Vagina (tissue), 2 donors: ENCODE results near the gene TNFSF15.

Experiments
- POLR2AphosphoS5 ChIP-seq, 2 donors: sonication (generic); formaldehyde crosslinking; IDR thresholded peaks; one replicate each; pipeline ENCODE4 v1.9.0; 2017; ENCODE audit warnings: antibody characterized with exemption in 2 of 2, mild to moderate bottlenecking in 2 of 2, low read depth in 1 of 2; ENCODE audit not compliant: insufficient read depth in 1 of 2
- TF ChIP-seq, protein P1 (sequence below), 3 experiments: fragments of 450-650 bp in 2 of 3; fragments of 200-600 bp in 1 of 3; sonication (generic) in 1 of 3; IDR thresholded peaks; one replicate each; pipeline ENCODE4 v1.5.1; 2017 to 2019; ENCODE audit warnings: antibody characterized with exemption in 3 of 3, mild to moderate bottlenecking in 2 of 3, moderate library complexity in 2 of 3

DNA sequence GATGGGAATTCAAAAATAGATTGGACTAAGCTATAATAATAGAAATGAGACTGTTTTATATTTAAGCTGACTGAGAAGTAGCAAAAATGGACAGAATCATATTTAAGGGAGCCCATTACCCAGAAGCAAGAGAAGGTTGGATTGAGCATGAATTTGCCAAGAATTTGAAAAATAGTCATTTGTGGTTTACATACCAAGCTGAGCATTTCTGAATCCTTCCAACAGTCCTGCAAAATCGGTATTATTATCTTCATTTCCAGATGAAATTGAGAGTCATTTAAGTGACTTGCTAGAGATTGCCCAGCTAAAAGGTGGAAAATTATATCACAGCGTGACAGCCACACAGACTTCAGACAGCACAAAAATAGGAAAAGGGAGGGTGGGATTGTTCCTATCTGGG, 48.4 kb downstream of the TNFSF15 start:
- TF ChIP-seq POLR2AphosphoS5 (IDR thresholded peaks at IDR 0.05; ENCODE audit: insufficient read depth in 1 of 2, low read depth in 1 of 2), result no peak
- TF ChIP-seq, protein P1, sequence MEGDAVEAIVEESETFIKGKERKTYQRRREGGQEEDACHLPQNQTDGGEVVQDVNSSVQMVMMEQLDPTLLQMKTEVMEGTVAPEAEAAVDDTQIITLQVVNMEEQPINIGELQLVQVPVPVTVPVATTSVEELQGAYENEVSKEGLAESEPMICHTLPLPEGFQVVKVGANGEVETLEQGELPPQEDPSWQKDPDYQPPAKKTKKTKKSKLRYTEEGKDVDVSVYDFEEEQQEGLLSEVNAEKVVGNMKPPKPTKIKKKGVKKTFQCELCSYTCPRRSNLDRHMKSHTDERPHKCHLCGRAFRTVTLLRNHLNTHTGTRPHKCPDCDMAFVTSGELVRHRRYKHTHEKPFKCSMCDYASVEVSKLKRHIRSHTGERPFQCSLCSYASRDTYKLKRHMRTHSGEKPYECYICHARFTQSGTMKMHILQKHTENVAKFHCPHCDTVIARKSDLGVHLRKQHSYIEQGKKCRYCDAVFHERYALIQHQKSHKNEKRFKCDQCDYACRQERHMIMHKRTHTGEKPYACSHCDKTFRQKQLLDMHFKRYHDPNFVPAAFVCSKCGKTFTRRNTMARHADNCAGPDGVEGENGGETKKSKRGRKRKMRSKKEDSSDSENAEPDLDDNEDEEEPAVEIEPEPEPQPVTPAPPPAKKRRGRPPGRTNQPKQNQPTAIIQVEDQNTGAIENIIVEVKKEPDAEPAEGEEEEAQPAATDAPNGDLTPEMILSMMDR (IDR thresholded peaks at IDR 0.05), result no peak
